ENCODE measurements around the gene MT1X.
"Not testable (repeated sequence)": the region's sequence is repeated elsewhere in the genome, so short reads cannot be mapped to it uniquely, and the experiment has no call there.

Gene MT1X

DNA sequence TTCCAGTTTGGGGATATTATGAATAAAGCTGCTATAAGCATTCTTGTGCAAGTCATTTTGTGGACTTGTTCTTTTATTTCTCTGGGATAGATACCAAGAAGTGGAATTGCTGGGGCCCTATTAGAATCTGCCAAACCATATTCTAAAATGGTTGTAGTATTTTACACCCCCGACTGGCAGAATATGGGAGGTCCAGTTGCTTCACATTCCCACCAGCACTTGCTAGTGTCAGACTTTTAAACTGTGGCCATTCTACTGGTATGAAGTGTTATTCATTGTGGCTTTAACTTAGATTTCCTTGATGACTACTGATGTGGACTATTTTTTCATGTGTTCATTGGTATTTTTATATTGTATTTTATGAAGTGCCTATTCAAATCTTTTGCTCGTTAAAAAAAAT lies 29.6 kb downstream of the MT1X start:
- no peak for DNase-seq
- Histone ChIP-seq H3K9me3 (no peaks in the 10 kb centered on the region), H3K27ac (no peak overlapping the region), H3K36me3 (no peaks in the 10 kb centered on the region), H3K4me3 (no peak overlapping the region), H3K27me3 (peaks cover 0 to 8% of the 10 kb centered on the region in 2 donors), H3K4me1 (no peaks in the 10 kb centered on the region)
- TF ChIP-seq CTCF (IDR thresholded peaks at IDR 0.05): no peak
- intact Hi-C loops (cut with DNase I; ENCODE audit: low total_unique reads): no loop called here

DNA sequence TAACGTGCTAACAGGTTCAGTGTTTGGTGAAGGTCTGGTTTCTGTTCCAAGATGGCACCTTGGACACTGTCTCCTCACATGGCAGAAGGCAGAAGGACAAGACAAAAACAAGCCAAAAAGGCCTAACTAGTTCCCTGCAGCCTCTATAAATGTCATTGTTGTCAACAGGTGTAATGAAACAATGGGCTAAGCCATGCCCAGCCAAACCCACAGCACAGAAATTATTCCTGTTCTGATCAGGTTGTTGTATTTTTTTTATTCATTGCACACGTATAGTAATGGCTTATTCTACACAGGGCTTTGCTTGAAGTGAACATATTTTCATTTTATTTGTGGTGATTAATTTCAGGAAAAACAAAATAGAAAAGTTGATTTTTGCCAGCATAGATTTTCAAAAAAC lies 31.5 kb downstream of the MT1X start:
- Histone ChIP-seq H3K4me1 (no peaks in the 10 kb centered on the region), H3K9me3 (no peaks in the 10 kb centered on the region), H3K27me3 (peaks cover 0 to 6% of the 10 kb centered on the region in 2 donors), H3K36me3 (no peaks in the 10 kb centered on the region), H3K27ac (no peak overlapping the region), H3K4me3 (no peak overlapping the region)
- no peak for DNase-seq
- TF ChIP-seq CTCF (IDR thresholded peaks at IDR 0.05): no peak
- intact Hi-C loops (cut with DNase I; ENCODE audit: low total_unique reads): no loop called here

- Histone ChIP-seq H3K9me3 (no peaks in the 10 kb centered on the region), H3K27me3 (peaks cover 0 to 6% of the 10 kb centered on the region in 2 donors), H3K27ac (no peak overlapping the region), H3K36me3 (no peaks in the 10 kb centered on the region), H3K4me1 (no peaks in the 10 kb centered on the region), H3K4me3 (no peak overlapping the region)
- no peak for DNase-seq
- intact Hi-C loops (cut with DNase I; ENCODE audit: low total_unique reads): no loop called here
- TF ChIP-seq CTCF (IDR thresholded peaks at IDR 0.05): no peak
These were observed 32.9 kb downstream of the MT1X start for GRCh38 chr16:56715126-56715525.

- no peak for TF ChIP-seq CTCF (IDR thresholded peaks at IDR 0.05)
- intact Hi-C loops (cut with DNase I; ENCODE audit: low total_unique reads): no loop called here
- Histone ChIP-seq H3K4me3 (no peak overlapping the region), H3K9me3 (no peaks in the 10 kb centered on the region), H3K4me1 (no peaks in the 10 kb centered on the region), H3K36me3 (no peaks in the 10 kb centered on the region), H3K27me3 (peaks cover 0 to 6% of the 10 kb centered on the region in 2 donors), H3K27ac (no peak overlapping the region)
- no peak for DNase-seq
These were observed 34.5 kb downstream of the MT1X start for GRCh38 chr16:56716761-56717160.

DNA sequence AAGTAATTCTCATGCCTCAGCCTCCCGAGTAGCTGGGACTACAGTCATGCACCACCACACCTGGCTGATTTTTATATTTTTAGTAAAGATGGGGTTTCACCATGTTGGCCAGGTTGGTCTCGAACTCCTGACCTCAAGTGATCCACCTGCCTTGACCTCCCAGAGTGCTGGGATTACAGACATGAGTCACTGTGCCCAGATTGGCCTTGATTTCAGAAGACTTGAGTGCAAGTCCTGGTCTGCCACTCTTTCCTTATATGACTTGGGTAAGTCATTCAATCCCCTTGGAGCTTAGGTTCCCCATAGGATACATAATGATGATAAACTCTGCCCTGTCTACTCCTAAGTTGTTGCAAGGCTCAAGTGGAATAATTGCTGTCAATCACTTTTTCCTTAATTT lies 35.3 kb downstream of the MT1X start:
- H3K4me1 ChIP-seq; H3K27me3 ChIP-seq; DNase-seq; H3K4me3 ChIP-seq; H3K27ac ChIP-seq; H3K36me3 ChIP-seq; H3K9me3 ChIP-seq; intact Hi-C loops (cut with DNase I; ENCODE audit: low total_unique reads): not testable (repeated sequence)

DNA sequence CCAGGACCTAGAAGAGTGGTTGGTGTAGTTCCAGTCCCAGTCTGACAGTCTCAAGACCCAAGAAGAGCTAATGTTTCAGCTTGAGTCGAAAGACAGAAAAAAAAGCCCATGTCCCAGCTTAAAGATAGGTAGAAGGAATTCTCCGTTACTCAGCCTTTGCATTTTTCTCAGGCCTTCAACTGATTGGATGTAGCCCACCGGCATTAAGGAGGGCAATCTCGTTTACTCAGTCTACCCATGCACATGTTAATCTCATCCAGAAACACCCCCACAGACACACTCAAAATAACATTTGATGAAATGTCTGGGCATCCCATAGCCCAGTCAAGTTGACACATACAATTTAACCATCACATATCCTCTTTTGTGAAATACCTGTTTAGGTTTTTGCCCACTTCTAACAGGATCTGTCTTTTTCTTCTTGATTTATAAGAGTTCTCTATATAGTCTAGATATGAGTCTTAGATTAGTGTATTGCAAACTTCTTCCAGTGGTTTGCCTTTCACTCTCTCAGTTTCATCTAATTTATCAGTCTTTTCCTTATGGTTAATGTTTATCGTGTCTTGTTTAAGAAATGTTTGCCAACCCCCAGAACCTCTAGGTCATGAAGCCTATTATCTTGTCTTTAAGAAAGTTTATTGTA lies 40.1 kb downstream of the MT1X start:
- H3K36me3 ChIP-seq: no peaks in the 10 kb centered on the region
- intact Hi-C loops (cut with DNase I; ENCODE audit: low total_unique reads): no loop called here
- no peak overlapping the region for H3K27ac ChIP-seq
- no peaks in the 10 kb centered on the region for H3K9me3 ChIP-seq
- no peak overlapping the region for H3K4me3 ChIP-seq
- peaks cover 0 to 3% (median 0%) of the 10 kb centered on the region in 4 donors for H3K4me1 ChIP-seq
- no peak for TF ChIP-seq CTCF (IDR thresholded peaks at IDR 0.05)
- no peaks in the 10 kb centered on the region for H3K27me3 ChIP-seq
- no peak for DNase-seq
